WTC11 (cell line): ENCODE results near the gene KCTD2. TPM values are rescaled to one million over a fixed set of nuclear protein-coding genes. Genes with fewer than 3 reads are reported as not detected.

ENCODE experiments used
- ATAC-seq: fragments of 200-7000 bp; cut with Tn5 transposase; 2 replicates; pipeline ENCODE4 v1.10.0; 2021; ENCODE audit warnings: mild to moderate bottlenecking, moderate library complexity
- CTCF ChIA-PET: fragments of 300-600 bp; sonication (Branson Sonifier 250); formaldehyde crosslinking; loops from one replicate; lab custom pipeline; 2021; ENCODE audit warnings: antibody characterized with exemption; lab: Charles Lee
- POLR2A ChIA-PET: fragments of 350-600 bp; sonication (Branson Sonifier 250); formaldehyde crosslinking; loops from one replicate; lab custom pipeline; 2021; ENCODE audit warnings: antibody characterized with exemption; lab: Charles Lee
- DNase-seq: peaks from one replicate; pipeline ENCODE4 v3.0.0; 2021; ENCODE audit warnings: low spot score
- H3K27ac Mint-ChIP-seq: 2 replicates; pipeline ENCODE4 v1.8.0; 2021; ENCODE audit warnings: mixed read lengths
- H3K27me3 Mint-ChIP-seq: 2 replicates; pipeline ENCODE4 v1.8.0; 2021; ENCODE audit warnings: low read depth, mild to moderate bottlenecking, moderate library complexity, mixed read lengths
- H3K36me3 Mint-ChIP-seq: 2 replicates; pipeline ENCODE4 v1.8.0; 2021; ENCODE audit warnings: mixed read lengths
- H3K4me1 Mint-ChIP-seq: 2 replicates; pipeline ENCODE4 v1.8.0; 2022; ENCODE audit warnings: mixed read lengths
- H3K4me3 Mint-ChIP-seq: 2 replicates; pipeline ENCODE4 v1.8.0; 2021; ENCODE audit warnings: mild to moderate bottlenecking, moderate library complexity, mixed read lengths
- H3K9me3 Mint-ChIP-seq: 2 replicates; pipeline ENCODE4 v1.8.0; 2021; ENCODE audit warnings: mixed read lengths
- CTCF ChIP-seq: fragments of 200-600 bp; IDR thresholded peaks from 2 replicates; pipeline ENCODE4 v1.8.0; 2022; ENCODE audit warnings: antibody characterized with exemption
- FOXP1 ChIP-seq: sonication (generic); formaldehyde crosslinking; IDR thresholded peaks from 2 replicates; pipeline ENCODE4 v1.8.0; 2022; ENCODE audit warnings: missing genetic modification reagents, mild to moderate bottlenecking, moderate library complexity, borderline replicate concordance
- GABPB1 ChIP-seq: sonication (generic); formaldehyde crosslinking; IDR thresholded peaks from 2 replicates; pipeline ENCODE4 v1.8.1; 2023; ENCODE audit warnings: mild to moderate bottlenecking, missing genetic modification reagents
- GTF2I ChIP-seq: fragments of 250-450 bp; sonication (Bioruptor Pico); conservative IDR thresholded peaks from 2 replicates; pipeline ENCODE4 v1.4.0; 2021; ENCODE audit warnings: mild to moderate bottlenecking
- HMGXB4 ChIP-seq: sonication (generic); formaldehyde crosslinking; IDR thresholded peaks from 2 replicates; pipeline ENCODE4 v1.8.1; 2023; ENCODE audit warnings: mild to moderate bottlenecking, moderate library complexity, missing genetic modification reagents
- IRF1 ChIP-seq: sonication (generic); formaldehyde crosslinking; IDR thresholded peaks from 2 replicates; pipeline ENCODE4 v1.8.0; 2023; ENCODE audit warnings: missing genetic modification reagents
- NFYB ChIP-seq: sonication (generic); formaldehyde crosslinking; conservative IDR thresholded peaks from 2 replicates; pipeline ENCODE4 v1.8.0; 2022; ENCODE audit warnings: low read depth, missing genetic modification reagents
- PRRX2 ChIP-seq: fragments of 250-450 bp; sonication (Bioruptor Pico); IDR thresholded peaks from 2 replicates; pipeline ENCODE4 v1.8.0; 2021; ENCODE audit warnings: mild to moderate bottlenecking
- RELA ChIP-seq: sonication (generic); formaldehyde crosslinking; IDR thresholded peaks from 2 replicates; pipeline ENCODE4 v1.8.1; 2022; ENCODE audit warnings: missing genetic modification reagents, mild to moderate bottlenecking, borderline replicate concordance
- RORB ChIP-seq: fragments of 250-450 bp; sonication (Bioruptor Pico); IDR thresholded peaks from 2 replicates; pipeline ENCODE4 v1.9.0; 2021; ENCODE audit warnings: mild to moderate bottlenecking
- ZBTB21 ChIP-seq: sonication (generic); formaldehyde crosslinking; IDR thresholded peaks from 2 replicates; pipeline ENCODE4 v1.8.1; 2023; ENCODE audit warnings: mild to moderate bottlenecking, missing genetic modification reagents, borderline replicate concordance
- ZMAT4 ChIP-seq: fragments of 250-450 bp; sonication (Bioruptor Pico); IDR thresholded peaks from 2 replicates; pipeline ENCODE4 v1.9.0; 2021; ENCODE audit warnings: mild to moderate bottlenecking
- ZNF138 ChIP-seq: sonication (generic); formaldehyde crosslinking; conservative IDR thresholded peaks from 2 replicates; pipeline ENCODE4 v1.8.1; 2022; ENCODE audit warnings: mild to moderate bottlenecking, moderate library complexity, missing genetic modification reagents
- ZNF263 ChIP-seq: sonication (generic); formaldehyde crosslinking; IDR thresholded peaks from 2 replicates; pipeline ENCODE4 v1.8.1; 2022; ENCODE audit warnings: low read depth, mild to moderate bottlenecking, moderate library complexity, missing genetic modification reagents
- ZNF281 ChIP-seq: sonication (generic); formaldehyde crosslinking; IDR thresholded peaks from 2 replicates; pipeline ENCODE4 v1.8.0; 2023; ENCODE audit warnings: mild to moderate bottlenecking, missing genetic modification reagents
- ZNF396 ChIP-seq: fragments of 250-450 bp; sonication (Bioruptor Pico); IDR thresholded peaks from 2 replicates; pipeline ENCODE4 v1.8.0; 2021; ENCODE audit warnings: mild to moderate bottlenecking, moderate library complexity, borderline replicate concordance
- ZNF423 ChIP-seq: fragments of 250-450 bp; sonication (Bioruptor Pico); IDR thresholded peaks from 2 replicates; pipeline ENCODE4 v2.1.2; 2022; ENCODE audit warnings: mild to moderate bottlenecking, moderate library complexity
- ZSCAN18 ChIP-seq: fragments of 250-450 bp; sonication (Bioruptor Pico); IDR thresholded peaks from 2 replicates; pipeline ENCODE4 v2.1.2; 2022; ENCODE audit warnings: mild to moderate bottlenecking, moderate library complexity
- total RNA-seq: library from RNA; stranded (reverse); gene quantifications from 3 replicates; pipeline ENCODE4 v1.2.3, GENCODE V29; 2021

KCTD2 gene
- total RNA-seq, 1 experiment from 2014 or later: 31.3 TPM

GRCh38 chr17:75077072-75077495 is 30.1 kb downstream of the KCTD2 start:
- Mint-ChIP-seq H3K27me3 (peaks cover 12% of the 10 kb centered on the region), H3K27ac (no peak overlapping the region), H3K4me1 (peaks cover 22% of the 10 kb centered on the region), H3K9me3 (no peaks in the 10 kb centered on the region), H3K36me3 (no peaks in the 10 kb centered on the region), H3K4me3 (peak overlapping the region; percentile 54)
- ChIA-PET POLR2A (interaction anchor here (0.5 to 1.9 kb wide), 4 partner anchors 10 to 107 kb away, joined by 3 to 6 read pairs (median 3); partner anchors contain the start of genes NT5C and SLC16A5), CTCF (interaction anchor here (1.1 to 3.1 kb wide), 10 partner anchors 11 to 163 kb away, joined by 4 to 16 read pairs (median 9); partner anchors contain the start of genes NT5C and SLC16A5)
- DNase-seq (peak; percentile 53), ATAC-seq (peak; percentile 46)
- TF ChIP-seq ZNF423 (CRISPR knock-in tag) (0 out of 2 replicates have a peak, but pooled peaks have one; percentile 33), GTF2I (CRISPR knock-in tag) (no peak), ZNF396 (CRISPR knock-in tag) (no peak), GABPB1 (CRISPR knock-in tag) (0 out of 2 replicates have a peak, but pooled peaks have one; percentile 31), FOXP1 (CRISPR knock-in tag) (no peak), ZMAT4 (no peak), IRF1 (no peak), ZNF138 (no peak), CTCF (no peak), ZNF281 (CRISPR knock-in tag) (no peak), PRRX2 (CRISPR knock-in tag) (no peak), RELA (0 out of 2 replicates have a peak, but pooled peaks have one; percentile 39), NFYB (no peak), ZSCAN18 (CRISPR knock-in tag) (no peak), ZBTB21 (no peak), RORB (no peak), ZNF263 (no peak), HMGXB4 (CRISPR knock-in tag) (no peak)
